HL-60/S4 (cell line): Measurements from ENCODE around the gene SLC26A11.

ENCODE experiments used
- in situ Hi-C: fragments of 300-500 bp; cut with MboI; formaldehyde crosslinking; loops from 2 replicates; pipeline ENCODE4 v1.14.3; 2022; ENCODE audit warnings: low sequenced_read_pairs

Gene SLC26A11

DNA sequence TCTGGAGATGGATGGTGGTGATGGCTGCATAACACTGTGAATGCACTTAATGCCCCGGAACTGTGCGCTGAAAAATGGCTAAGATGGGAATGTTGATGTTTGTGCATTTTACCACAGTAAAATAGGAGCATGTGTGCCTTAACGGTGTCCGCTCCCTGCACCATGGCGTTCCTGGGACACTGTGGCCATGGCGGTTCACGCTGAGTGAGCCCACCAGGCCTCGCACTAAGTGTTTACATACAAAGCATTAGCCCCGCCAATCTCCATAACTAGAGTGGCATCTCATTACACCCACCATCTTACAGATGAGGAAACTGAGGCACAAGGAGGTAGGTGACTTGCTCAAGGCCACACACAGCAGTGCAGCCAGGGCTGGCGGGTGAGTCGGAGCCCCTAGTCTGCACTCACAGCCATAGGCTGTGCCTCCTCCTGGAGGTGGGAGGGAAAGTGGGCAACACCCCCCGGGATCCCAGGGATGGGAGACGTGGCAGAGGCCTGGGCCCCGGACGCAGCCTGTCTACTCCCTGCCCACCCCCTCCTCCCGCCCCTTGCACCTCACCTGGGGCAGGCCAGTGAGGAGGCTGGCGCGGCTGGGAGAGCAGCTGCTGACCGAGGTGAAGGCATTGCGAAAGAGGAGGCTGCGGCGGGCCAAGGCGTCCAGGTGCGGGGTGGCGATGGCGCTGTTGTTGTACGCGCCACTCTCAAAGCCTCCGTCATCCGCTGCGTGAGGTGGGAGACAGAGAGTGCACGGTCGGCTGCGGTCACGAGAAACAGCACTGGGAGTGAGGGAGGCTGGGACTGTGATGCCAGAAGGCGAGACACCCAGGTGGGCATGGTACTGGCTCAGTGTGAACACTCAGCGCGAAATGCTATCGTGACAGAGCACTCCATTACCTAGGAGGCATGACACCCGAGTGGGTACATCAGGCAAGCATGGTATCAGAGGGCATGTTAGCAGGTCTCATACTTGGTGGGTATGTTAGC, 3.5 kb upstream of the SLC26A11 start:
- in situ Hi-C loops: no loop called here

DNA sequence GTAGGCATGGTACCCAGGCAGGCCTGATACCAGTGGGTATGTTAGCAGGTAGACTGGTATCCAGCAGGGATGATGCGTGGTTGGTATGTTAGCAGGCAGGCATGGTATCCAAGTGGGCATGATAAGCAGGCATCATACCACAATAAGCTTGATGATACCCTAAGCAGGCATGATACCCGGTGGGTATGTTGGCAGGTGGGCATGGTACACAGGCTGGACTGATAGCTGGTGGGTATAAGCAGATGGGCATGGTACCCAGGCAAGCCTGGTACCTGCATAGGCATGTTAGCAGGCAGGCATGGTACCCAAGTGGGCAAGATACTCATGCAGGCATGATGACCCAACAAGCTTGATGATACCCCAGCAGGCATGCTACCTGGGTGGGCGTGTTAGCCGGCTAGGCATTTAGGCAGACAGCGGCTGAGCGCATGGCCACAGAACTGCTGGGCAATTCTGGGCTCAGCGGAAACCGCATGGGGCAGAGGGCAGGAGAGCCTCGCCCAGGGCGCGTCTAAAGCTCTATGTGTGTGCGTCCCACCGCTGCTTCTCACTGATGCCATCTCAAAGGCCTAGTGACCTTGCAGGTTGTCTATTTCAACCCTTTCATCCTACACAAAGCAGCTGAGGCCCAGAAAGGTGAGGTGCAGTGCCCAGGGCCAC, 2.4 kb upstream of the SLC26A11 start:
- in situ Hi-C loops: no loop called here

DNA sequence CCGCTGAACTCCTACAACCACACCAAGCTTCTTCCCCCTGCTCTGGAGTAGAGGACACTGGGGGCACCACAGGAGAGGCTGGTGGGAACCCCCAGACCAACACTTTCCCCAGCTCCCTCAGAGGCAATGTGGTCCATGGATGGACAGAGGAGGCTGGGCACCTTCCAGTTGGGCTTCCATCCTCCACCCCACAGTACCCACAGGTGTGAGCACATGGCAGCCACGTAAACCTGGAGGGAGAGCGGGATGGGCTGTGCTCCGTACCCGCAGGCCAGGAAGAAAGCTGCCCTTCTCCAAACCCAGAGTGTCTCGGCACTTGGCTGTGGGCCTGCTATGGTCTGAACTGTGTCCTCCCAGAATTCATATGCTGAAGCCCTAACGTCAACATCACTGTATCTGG, 1.8 kb upstream of the SLC26A11 start:
- in situ Hi-C loops: no loop called here

DNA sequence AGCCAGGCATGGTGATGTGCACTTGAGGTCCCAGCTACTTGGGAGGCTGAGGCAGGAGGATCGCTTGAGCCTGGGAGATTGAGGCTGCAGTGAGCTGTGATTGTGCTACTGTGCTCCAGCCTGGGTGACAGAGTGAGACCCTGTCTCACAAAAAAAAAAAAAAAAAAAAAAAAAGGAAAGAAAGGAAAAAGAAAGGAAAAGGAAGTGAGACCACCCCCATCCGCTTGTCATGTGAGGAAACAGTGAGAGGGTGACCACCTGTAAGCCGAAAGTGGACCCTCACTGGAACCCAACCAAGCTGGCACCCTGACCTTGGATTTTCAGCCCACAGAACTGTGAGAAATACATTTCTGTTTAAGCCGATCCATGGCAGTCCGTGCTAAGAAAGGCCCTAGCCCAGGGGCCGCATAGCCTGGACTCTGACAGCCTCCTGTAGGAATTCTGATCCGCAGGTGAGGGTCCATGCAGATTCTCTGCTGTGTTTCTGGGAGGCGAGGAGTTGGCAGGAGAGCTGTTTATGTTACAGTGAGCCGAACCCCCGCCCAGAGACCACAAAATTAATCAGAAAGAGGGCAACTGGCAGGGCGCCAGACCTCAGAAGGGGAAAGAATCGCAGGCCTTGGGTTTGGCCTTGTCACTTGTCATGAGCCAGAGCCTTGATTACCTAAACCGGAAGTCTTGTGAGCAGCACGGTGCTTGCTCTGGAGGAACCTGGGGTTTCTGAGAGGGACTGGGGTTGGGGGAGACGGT, 1.0 kb upstream of the SLC26A11 start:
- in situ Hi-C loops: no loop called here

DNA sequence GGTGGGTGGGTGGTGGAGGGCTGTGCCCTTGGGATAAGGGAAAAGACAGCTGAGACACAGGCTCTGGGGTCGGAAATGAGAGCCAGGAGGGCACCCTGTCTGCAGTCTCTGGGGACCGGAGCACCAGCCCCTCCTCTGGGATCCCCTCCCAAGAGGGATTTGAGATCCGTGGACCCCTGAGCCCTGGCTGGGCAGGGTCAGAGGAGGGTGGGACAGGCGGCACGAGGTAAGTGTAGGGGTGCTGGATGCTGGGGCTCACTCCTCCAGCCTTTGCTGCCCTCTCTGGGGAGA, 519 bp upstream of the SLC26A11 start:
- in situ Hi-C loops: no loop called here

DNA sequence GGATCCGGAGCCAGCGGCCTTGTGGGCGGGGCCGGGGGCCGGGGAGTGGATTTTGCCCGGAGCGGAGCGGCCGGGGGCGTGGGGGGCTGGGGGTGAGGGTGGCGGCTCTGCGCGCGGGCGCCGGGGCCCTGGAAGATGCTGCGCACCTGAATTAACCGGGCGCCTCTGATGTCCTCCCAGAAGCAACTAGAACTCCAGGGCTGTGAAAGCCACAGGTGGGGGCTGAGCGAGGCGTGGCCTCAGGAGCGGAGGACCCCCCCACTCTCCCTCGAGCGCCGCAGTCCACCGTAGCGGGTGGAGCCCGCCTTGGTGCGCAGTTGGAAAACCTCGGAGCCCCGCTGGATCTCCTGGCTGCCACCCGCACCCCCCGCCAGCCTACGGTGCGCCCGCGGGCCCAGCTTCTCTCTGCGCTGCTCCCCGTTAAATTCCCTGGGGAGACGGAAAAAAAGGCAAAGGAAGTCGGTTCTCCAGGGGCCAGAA, 549 bp downstream of the SLC26A11 start:
- in situ Hi-C loops: no loop called here

DNA sequence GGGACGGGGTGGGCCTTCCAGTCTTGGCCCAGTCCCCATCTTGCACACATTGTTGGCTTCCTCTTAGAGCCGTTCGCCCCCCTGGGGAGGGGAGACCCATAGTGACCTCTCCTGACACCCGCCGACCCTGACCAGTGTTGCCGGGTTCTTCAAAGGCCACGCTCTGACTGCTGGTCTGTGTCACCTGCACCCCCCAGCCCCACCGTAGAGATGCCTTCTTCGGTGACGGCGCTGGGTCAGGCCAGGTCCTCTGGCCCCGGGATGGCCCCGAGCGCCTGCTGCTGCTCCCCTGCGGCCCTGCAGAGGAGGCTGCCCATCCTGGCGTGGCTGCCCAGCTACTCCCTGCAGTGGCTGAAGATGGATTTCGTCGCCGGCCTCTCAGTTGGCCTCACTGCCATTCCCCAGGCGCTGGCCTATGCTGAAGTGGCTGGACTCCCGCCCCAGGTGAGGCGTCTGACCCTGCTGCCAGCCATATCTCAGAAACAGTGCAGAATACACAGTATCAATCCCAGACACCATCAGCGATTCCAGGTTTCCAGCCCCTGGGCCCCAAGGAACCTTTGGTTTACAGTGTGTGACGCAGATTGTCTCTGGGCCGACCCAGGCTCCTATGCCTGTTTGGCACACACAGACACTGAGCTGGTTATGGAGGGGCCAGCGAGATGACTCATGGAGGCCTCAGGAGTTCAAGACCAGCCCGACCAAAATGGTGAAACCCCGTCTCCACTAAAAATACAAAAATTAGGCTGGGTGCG, 1.3 kb downstream of the SLC26A11 start:
- in situ Hi-C loops: no loop called here

DNA sequence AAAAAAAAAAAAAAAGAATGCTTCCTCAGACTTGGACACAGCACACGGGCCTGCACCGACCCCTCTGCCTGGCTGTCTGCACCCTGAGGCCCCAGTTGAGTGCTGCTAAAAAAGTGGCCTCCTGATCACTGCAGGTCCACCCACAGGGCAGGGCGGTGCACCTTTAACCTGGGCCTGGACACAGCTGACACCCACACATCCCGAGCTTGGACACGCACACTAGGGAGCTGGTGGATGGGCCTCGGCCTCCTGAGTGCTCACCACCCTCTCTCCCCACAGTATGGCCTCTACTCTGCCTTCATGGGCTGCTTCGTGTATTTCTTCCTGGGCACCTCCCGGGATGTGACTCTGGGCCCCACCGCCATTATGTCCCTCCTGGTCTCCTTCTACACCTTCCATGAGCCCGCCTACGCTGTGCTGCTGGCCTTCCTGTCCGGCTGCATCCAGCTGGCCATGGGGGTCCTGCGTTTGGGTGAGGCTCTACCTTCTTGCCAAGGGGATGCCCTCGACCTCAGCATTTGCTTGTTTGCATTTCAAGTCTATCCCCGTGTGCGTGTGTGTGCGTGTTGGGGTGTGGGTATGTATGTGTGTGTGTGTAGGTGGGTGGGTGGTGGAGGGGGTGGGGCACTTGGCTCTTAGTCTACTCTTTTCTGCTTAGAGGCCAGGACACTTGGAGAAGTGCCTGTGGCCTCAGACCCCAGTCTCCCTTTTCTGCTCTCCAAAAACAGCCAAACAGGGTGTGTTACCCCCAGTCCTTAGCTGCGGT, 2.3 kb downstream of the SLC26A11 start:
- in situ Hi-C loops: no loop called here

DNA sequence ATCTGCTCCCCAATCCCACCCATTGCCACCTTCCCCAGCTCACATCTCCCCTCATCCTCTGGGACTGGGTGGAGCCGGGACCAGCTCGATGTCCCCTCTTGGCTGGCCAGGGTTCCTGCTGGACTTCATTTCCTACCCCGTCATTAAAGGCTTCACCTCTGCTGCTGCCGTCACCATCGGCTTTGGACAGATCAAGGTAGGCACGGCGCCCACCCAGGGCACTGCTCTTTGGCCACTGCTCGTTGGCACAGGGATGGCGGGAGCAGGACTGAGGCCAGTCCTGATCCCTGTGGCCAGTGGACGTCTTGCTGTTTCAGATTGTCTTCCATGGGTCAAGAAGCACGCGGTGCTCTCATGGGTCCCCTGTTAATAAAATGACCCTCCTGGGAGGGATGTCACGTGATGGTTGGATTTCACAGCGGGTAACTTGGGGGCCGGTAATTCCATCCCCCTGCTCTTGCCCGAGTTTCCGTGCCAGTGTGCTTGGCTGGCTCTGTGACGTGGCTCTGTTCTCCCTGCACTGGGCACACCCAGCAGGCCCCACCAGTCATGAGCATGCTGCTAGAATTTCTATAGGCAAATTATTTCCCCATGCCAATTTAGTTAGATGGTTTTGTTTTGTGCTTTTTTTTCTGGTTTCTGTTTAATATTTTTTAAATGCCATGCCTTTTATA, 3.1 kb downstream of the SLC26A11 start:
- in situ Hi-C loops: no loop called here

DNA sequence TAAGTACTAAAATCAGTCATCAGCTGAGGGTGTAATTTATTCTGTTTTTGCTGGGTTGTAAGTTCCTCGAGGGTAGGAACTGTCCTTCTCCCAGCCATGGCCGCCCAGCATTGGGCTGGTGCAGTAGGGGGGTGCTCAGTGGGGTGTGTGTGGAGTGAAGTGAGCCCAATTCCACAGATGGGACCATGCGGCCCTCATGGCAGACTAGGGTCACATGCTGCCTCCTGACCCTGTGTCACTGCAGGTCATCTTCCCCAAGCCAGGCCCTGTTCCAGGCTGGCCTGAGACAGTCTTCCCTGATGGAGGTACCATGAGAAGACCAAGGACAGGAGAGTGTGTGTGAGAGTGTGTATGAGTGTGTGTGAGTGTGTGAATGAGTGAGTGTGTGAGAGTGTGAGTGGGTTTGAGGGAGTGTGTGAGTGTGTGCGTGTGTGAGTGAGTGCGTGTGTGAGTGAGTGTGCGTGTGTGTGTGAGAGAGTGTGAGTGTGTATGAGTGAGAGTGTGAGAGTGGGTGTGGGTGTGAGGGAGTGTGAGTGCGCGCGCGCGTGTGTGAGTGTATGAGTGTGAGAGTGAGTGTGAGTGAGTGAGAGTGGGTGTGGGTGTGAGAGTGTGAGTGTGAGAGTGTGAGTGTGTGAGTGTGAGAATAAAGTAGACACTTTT, 3.7 kb downstream of the SLC26A11 start:
- in situ Hi-C loops: no loop called here

DNA sequence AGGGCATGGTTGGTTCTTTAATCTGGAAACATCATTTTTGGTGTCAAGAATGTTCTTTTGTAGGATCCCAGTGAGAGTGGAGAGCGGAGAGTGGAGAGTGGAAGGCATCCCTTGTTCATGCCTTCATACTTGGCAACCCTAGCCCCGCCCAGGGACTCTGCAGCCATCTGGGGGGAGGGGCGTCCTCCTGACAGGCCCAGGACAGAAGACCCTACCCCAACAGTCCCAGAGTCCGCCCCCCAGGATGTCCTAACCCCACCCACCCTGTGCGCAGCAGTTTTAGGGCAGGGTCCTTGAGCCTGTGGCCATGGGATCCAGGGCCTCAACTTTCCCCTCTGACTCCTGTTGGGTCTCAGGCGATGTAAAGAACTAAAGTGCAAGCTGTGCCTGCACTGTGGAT, 4.5 kb downstream of the SLC26A11 start:
- in situ Hi-C loops: no loop called here

DNA sequence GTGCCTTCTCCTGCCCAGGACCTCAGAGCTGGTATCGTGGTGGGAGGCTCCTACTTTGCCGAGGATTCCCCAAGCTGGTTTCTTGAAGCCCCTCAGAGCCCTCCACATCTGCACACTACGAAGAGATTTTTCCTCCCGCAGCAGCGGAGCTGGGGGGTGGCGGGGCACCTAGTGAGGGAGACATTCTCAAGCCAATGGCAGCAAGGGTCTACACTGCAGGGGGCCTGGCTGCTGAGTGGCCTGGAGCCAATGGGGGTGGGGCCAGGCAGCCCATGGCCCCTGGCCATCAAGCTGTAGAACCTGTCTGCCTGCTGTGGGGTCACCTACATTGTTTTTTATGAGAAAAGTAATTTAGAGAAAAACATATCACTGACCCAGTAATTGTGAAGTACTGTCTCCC, 5.0 kb downstream of the SLC26A11 start:
- in situ Hi-C loops: no loop called here

DNA sequence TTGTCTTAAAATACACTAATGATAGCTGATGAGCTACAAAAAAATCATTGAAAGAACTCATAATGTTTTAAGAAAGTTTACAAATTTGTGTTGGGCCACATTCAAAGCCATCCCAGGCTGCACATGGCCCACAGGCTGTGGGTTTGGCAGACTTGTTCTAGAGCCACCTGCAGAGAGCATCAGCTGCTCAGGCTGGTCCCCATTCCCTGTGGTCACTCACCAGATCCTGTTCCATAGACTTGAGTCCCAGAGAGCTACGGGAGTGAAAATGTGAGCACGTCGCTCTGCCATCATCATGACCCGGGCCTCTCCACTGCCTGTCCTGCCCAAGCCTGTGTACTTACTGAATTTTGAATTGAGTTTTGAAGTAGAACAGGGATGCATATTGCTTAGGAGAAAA, 6.9 kb downstream of the SLC26A11 start:
- in situ Hi-C loops: no loop called here

DNA sequence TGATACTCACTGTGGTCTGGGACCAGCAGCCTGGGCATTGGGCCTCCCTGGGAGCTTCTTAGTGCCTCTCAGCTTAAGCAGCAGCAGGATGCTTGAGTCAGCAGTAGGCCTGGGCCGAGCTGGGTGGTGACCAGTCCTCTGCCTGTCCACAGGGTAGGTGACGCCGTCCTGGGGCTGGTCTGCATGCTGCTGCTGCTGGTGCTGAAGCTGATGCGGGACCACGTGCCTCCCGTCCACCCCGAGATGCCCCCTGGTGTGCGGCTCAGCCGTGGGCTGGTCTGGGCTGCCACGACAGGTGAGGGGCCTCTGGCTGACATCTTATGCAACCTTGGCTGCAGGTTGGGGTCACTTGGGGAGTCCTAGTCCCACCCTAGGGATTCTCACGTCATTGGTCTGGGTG, 7.4 kb downstream of the SLC26A11 start:
- in situ Hi-C loops: no loop called here

DNA sequence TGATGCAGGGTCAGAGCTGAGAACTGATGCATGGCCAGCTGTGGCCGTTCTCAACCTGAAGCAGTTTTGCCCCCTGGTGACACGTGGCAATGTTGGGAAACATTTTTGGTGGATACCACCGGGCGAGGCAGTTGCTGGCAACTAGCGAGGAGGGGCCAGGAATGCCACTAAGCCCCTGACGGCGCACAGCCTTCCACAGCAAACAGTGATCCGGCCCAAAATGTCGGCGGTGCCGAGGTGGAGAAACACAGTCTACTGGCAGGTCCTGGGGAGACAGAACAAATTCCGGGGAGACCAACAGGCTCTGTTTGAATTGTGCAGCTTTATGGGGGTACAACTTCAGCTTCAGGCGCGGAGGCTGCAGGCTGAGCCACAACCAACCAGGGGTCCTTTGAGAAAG, 8.2 kb downstream of the SLC26A11 start:
- in situ Hi-C loops: no loop called here

DNA sequence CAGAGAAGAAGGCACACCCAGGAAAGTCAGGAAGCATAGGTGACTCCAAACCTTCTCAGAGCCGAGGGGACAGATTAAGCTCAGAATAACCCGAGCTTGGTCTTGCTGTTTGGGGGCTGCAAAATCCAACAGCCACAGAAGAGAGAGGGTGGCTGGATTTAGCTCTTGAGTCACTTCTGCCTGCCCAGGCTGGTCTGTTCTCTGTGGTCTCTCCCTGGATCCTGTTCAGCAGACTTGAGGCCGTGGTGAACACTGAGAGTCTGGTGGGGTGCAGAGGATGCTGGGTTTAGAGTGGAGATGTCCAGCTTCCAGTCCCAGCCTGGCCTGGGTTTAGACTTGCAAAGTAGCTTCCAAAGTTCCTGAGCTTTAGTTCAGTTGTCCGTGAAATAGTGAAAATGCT, 8.8 kb downstream of the SLC26A11 start:
- in situ Hi-C loops: no loop called here

DNA sequence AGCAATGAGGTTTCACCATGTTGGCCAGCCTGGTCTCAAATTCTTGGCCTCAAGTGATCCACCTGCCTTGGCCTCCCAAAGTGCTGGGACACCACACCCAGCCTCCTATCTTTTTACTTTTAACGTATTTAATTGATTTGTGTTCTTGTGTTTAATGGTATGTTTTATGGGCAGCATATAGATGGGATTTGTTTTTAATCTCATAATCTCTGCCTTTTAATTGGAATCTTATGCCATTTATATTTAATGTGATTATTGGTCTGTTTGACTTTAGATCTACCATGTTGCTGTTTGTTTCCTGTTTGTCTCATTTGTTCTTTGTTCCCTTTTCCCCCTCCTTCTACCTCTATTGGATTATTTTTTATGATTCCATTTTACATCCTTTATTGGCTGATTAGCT, 12.2 kb downstream of the SLC26A11 start:
- in situ Hi-C loops: no loop called here

DNA sequence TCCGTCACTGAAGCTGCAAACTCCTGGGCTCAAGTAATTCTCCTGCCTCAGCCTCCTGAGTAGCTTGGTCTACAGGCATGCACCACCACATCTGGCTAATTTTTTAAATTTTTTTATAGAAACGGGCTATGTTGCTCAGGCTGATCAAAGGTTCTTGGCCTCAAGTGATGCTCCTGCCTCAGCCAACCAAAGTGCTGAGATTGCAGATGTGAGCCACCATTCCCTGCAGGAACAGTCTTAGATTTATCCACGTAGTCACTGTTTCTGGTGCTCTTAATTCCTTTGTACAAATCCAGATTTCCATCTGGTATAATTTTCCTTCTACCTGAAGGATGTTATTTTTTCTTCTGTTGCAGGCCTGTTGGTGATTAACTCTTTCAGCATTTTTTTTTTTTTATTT, 13.0 kb downstream of the SLC26A11 start:
- in situ Hi-C loops: no loop called here

DNA sequence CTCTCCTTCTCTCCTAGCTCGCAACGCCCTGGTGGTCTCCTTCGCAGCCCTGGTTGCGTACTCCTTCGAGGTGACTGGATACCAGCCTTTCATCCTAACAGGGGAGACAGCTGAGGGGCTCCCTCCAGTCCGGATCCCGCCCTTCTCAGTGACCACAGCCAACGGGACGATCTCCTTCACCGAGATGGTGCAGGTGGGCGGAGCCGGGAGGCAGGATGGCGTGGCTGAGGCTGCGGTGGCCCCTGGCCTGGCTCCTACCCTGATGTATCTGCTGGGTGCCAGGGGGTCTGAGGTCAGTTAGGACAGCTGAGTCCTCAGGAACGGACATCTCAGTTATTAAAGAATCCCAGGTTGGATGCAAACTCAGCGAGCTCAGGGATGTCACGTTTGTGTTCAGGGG, 16.7 kb downstream of the SLC26A11 start:
- in situ Hi-C loops: no loop called here
